H9 (cell line): ENCODE results near the gene ATG9B. TPM values are rescaled to one million over a fixed set of nuclear protein-coding genes. Genes with fewer than 3 reads are reported as not detected.

Experiments
- DNase-seq: peaks from one replicate; pipeline ENCODE4 v3.0.0-alpha.2; 2017
- H2AFZ ChIP-seq: one replicate; pipeline ENCODE4 v1.6.1; 2013; ENCODE audit warnings: mild to moderate bottlenecking, low read length, control low read depth, moderate library complexity
- H2AK5ac ChIP-seq: 2 replicates; pipeline ENCODE4 v1.6.1; 2013; ENCODE audit warnings: low read length, control low read depth, mixed read lengths; ENCODE audit not compliant: insufficient read length
- H2BK120ac ChIP-seq: one replicate; pipeline ENCODE4 v1.6.1; 2013; ENCODE audit warnings: low read depth, mild to moderate bottlenecking, low read length, control low read depth, inconsistent platforms; ENCODE audit not compliant: poor library complexity, severe bottlenecking
- H2BK12ac ChIP-seq: 2 replicates; pipeline ENCODE4 v1.6.1; 2013; ENCODE audit warnings: low read length, control low read depth, mixed read lengths, low read depth; ENCODE audit not compliant: insufficient read length
- H2BK15ac ChIP-seq: 2 replicates; pipeline ENCODE4 v1.6.1; 2013; ENCODE audit warnings: low read depth, low read length, control low read depth
- H2BK20ac ChIP-seq: one replicate; pipeline ENCODE4 v1.6.1; 2013; ENCODE audit warnings: low read depth, mild to moderate bottlenecking, low read length, control low read depth, inconsistent platforms; ENCODE audit not compliant: poor library complexity, severe bottlenecking
- H2BK5ac ChIP-seq: 2 replicates; pipeline ENCODE4 v1.6.1; 2013; ENCODE audit warnings: low read length, control low read depth, mixed read lengths; ENCODE audit not compliant: insufficient read length
- H3K14ac ChIP-seq: 2 replicates; pipeline ENCODE4 v1.6.1; 2013; ENCODE audit warnings: low read length, control low read depth; ENCODE audit not compliant: insufficient read depth
- H3K18ac ChIP-seq: 2 replicates; pipeline ENCODE4 v1.6.1; 2013; ENCODE audit warnings: low read depth, mild to moderate bottlenecking, mixed read lengths, low read length, control low read depth; ENCODE audit not compliant: insufficient read length
- H3K23ac ChIP-seq: 2 replicates; pipeline ENCODE4 v1.6.1; 2013; ENCODE audit warnings: low read length, control low read depth, mixed read lengths, low read depth; ENCODE audit not compliant: insufficient read length
- H3K23me2 ChIP-seq: 2 replicates; pipeline ENCODE4 v1.6.1; 2013; ENCODE audit warnings: low read depth, mild to moderate bottlenecking, mixed read lengths, low read length, control low read depth; ENCODE audit not compliant: insufficient read length, poor library complexity, severe bottlenecking
- H3K27ac ChIP-seq: 2 replicates; pipeline ENCODE4 v1.5.1; 2013; ENCODE audit warnings: low read length, control low read depth, mixed read lengths, low read depth; ENCODE audit not compliant: insufficient read length
- H3K27me3 ChIP-seq: 2 replicates; pipeline ENCODE4 v1.6.1; 2013; ENCODE audit warnings: low read length, control low read depth, inconsistent platforms; ENCODE audit not compliant: insufficient read depth
- H3K4ac ChIP-seq: 2 replicates; pipeline ENCODE4 v1.6.1; 2013; ENCODE audit warnings: low read depth, mild to moderate bottlenecking, control low read depth, inconsistent platforms, low read length, moderate library complexity
- H3K4me1 ChIP-seq: 2 replicates; pipeline ENCODE4 v1.6.1; 2013; ENCODE audit warnings: low read length, control low read depth, inconsistent platforms; ENCODE audit not compliant: insufficient read depth
- H3K4me2 ChIP-seq: 2 replicates; pipeline ENCODE4 v1.6.1; 2013; ENCODE audit warnings: low read length, control low read depth, mixed read lengths; ENCODE audit not compliant: insufficient read length, insufficient read depth
- H3K56ac ChIP-seq: 2 replicates; pipeline ENCODE4 v1.6.1; 2013; ENCODE audit warnings: low read depth, mild to moderate bottlenecking, mixed read lengths, low read length, control low read depth; ENCODE audit not compliant: insufficient read length
- H3K79me1 ChIP-seq: 2 replicates; pipeline ENCODE4 v1.6.1; 2013; ENCODE audit warnings: low read depth, mild to moderate bottlenecking, moderate library complexity, low read length, control low read depth, inconsistent platforms; ENCODE audit not compliant: insufficient read depth, poor library complexity, severe bottlenecking
- H3K79me2 ChIP-seq: 2 replicates; pipeline ENCODE4 v1.6.1; 2013; ENCODE audit warnings: low read length, control low read depth, inconsistent platforms; ENCODE audit not compliant: insufficient read depth
- H3K9ac ChIP-seq: 2 replicates; pipeline ENCODE4 v1.6.1; 2013; ENCODE audit warnings: low read length, control low read depth, mixed read lengths; ENCODE audit not compliant: insufficient read length; ENCODE audit errors: extremely low read depth
- H3K9me3 ChIP-seq: one replicate; pipeline ENCODE4 v1.6.1; 2013; ENCODE audit warnings: low read depth, low read length, inconsistent platforms; ENCODE audit not compliant: control insufficient read depth
- H3T11ph ChIP-seq: one replicate; pipeline ENCODE4 v1.6.1; 2013; ENCODE audit warnings: mild to moderate bottlenecking, low read length, control low read depth, inconsistent platforms
- H4K20me1 ChIP-seq: one replicate; pipeline ENCODE4 v1.6.1; 2013; ENCODE audit not compliant: control insufficient read depth, insufficient read length, insufficient read depth
- H4K5ac ChIP-seq: 2 replicates; pipeline ENCODE4 v1.6.1; 2013; ENCODE audit warnings: low read depth, mild to moderate bottlenecking, mixed read lengths, low read length, control low read depth; ENCODE audit not compliant: insufficient read length
- H4K8ac ChIP-seq: replicated peaks from 2 replicates; pipeline ENCODE4 v1.6.1; 2013; ENCODE audit warnings: low read length, control low read depth, mixed read lengths, low read depth; ENCODE audit not compliant: insufficient read length
- H4K91ac ChIP-seq: 2 replicates; pipeline ENCODE4 v1.6.1; 2013; ENCODE audit warnings: low read depth, mild to moderate bottlenecking, moderate library complexity, mixed read lengths, low read length, control low read depth; ENCODE audit not compliant: insufficient read length
- H3K27ac Mint-ChIP-seq, 3 experiments: 2 replicates in 2 of 3; 3 replicates in 1 of 3; pipeline ENCODE4 v1.8.0; 2020 to 2021; ENCODE audit warnings: mixed read lengths in 3 of 3, mild to moderate bottlenecking in 1 of 3, moderate library complexity in 1 of 3
- H3K27me3 Mint-ChIP-seq: 2 replicates; pipeline ENCODE4 v1.8.0; 2021; ENCODE audit warnings: low read depth, mild to moderate bottlenecking, moderate library complexity, mixed read lengths
- H3K36me3 Mint-ChIP-seq, 3 experiments: 2 replicates in 2 of 3; 3 replicates in 1 of 3; pipeline ENCODE4 v1.8.0; 2020 to 2021; ENCODE audit warnings: low read depth in 3 of 3, mixed read lengths in 3 of 3; ENCODE audit not compliant: insufficient read depth in 1 of 3
- H3K4me1 Mint-ChIP-seq, 2 experiments: 2 replicates each; pipeline ENCODE4 v1.8.0; 2020; ENCODE audit warnings: mixed read lengths in 2 of 2
- H3K4me3 Mint-ChIP-seq, 2 experiments: 2 replicates in 1 of 2; 3 replicates in 1 of 2; pipeline ENCODE4 v1.8.0; 2020 to 2021; ENCODE audit warnings: mild to moderate bottlenecking in 2 of 2, mixed read lengths in 2 of 2, moderate library complexity in 1 of 2
- H3K9me3 Mint-ChIP-seq, 2 experiments: 2 replicates in 1 of 2; 3 replicates in 1 of 2; pipeline ENCODE4 v1.8.0; 2020; ENCODE audit warnings: mild to moderate bottlenecking in 2 of 2, mixed read lengths in 2 of 2, moderate library complexity in 1 of 2
- WGBS: extraction: QIAGEN DNeasy Blood & Tissue Kit; methylation state at CpG from one replicate; pipeline ENCODE4 v1.1.7; 2013; ENCODE audit warnings: missing lambda C conversion rate, low lambda C conversion rate, mixed read lengths; ENCODE audit not compliant: insufficient read length; ENCODE audit errors: extremely low coverage; 5-methylcytosine and 5-hydroxymethylcytosine counted together
- total RNA-seq: library from RNA; stranded (reverse); gene quantifications from 2 replicates; pipeline ENCODE4 v1.2.1, GENCODE V29; 2021
- TF ChIP-seq, protein P1 (sequence below): fragments of 200-600 bp; sonication (generic); conservative IDR thresholded peaks from 3 replicates; pipeline ENCODE4 v1.8.0; 2021; ENCODE audit warnings: antibody characterized with exemption, mild to moderate bottlenecking

Gene ATG9B
- total RNA-seq, 1 experiment from 2014 or later: 1.5 TPM

DNA sequence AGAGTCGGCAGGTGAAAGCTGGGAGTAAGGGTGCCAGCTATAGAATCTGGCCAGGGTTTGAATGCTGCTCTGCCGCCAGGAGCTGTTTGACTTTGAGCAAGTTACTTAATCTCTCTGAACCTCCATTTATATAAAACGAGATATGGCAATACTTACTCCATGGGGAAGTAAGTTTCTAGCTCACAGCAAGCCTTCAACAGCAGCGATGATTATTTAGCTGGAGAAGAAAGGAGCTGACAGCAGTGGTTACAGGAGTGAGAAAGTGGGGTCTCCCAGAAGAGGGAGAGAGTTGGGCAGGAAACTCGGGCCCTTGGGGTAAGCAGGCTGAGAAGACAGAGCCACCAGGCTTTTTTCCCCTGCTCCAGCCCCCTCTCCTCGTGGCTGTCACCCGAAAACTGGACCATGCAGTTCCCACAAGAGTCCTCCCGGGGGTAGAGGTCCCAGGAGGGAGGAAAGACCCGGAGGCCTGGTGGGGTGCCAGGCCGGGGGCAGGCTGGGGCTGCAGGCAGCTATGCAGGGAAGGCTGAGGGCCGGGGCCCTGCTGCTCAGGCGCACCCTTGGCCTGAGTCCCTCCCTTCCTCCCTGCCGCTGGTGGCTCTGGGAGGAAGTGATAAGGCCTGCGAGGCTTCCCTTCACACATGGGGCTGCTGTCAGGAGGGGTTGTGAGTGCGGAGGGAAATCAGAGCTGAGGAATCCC, 30.0 kb downstream of the ATG9B start:
- Histone ChIP-seq H3K9ac (no peak overlapping the region), H4K5ac (no peak overlapping the region), H2BK120ac (no peak overlapping the region), H3K4me2 (no peak overlapping the region), H3K27me3 (no peaks in the 10 kb centered on the region), H3K56ac (no peak overlapping the region), H3K4me1 (no peaks in the 10 kb centered on the region; the same call in 1 of the 2 replicates), H3K9me3 (no peaks in the 10 kb centered on the region), H3K27ac (no peak overlapping the region), H4K91ac (no peak overlapping the region), H3T11ph (no peak overlapping the region), H2AFZ (no peak overlapping the region), H2BK15ac (no peak overlapping the region), H2BK5ac (no peak overlapping the region), H3K79me2 (no peaks in the 10 kb centered on the region), H3K14ac (no peak overlapping the region), H2BK12ac (no peak overlapping the region), H2BK20ac (no peak overlapping the region), H3K23ac (no peak overlapping the region), H2AK5ac (no peak overlapping the region), H4K8ac (no peak overlapping the region), H3K18ac (no peak overlapping the region), H3K4ac (no peak overlapping the region), H3K23me2 (no peaks in the 10 kb centered on the region), H3K79me1 (no peaks in the 10 kb centered on the region), H4K20me1 (no peaks in the 10 kb centered on the region)
- Mint-ChIP-seq H3K27me3 (peaks cover 14% of the 10 kb centered on the region), H3K4me1 (peaks cover 5 to 28% of the 10 kb centered on the region in 2 experiments), H3K9me3 (peaks cover 9 to 15% of the 10 kb centered on the region in 2 experiments), H3K4me3 (no peak overlapping the region), H3K36me3 (peaks cover 0 to 12% (median 5%) of the 10 kb centered on the region in 3 experiments; a peak in 4 of 7 replicates), H3K27ac (no peak overlapping the region)
- TF ChIP-seq, protein P1, sequence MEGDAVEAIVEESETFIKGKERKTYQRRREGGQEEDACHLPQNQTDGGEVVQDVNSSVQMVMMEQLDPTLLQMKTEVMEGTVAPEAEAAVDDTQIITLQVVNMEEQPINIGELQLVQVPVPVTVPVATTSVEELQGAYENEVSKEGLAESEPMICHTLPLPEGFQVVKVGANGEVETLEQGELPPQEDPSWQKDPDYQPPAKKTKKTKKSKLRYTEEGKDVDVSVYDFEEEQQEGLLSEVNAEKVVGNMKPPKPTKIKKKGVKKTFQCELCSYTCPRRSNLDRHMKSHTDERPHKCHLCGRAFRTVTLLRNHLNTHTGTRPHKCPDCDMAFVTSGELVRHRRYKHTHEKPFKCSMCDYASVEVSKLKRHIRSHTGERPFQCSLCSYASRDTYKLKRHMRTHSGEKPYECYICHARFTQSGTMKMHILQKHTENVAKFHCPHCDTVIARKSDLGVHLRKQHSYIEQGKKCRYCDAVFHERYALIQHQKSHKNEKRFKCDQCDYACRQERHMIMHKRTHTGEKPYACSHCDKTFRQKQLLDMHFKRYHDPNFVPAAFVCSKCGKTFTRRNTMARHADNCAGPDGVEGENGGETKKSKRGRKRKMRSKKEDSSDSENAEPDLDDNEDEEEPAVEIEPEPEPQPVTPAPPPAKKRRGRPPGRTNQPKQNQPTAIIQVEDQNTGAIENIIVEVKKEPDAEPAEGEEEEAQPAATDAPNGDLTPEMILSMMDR: no peak
- WGBS: no CpG with 5 or more reads among the region's 15 CpGs
- DNase-seq: no peak
